A673 (cell line): Measurements from ENCODE around the gene PRAF2. TPM values are rescaled to one million over a fixed set of nuclear protein-coding genes. Genes with fewer than 3 reads are reported as not detected.

Experiments
- BruUV-seq: library from RNA; stranded (reverse); fragments of 400-500 nt; replicated peaks from 2 replicates; lab custom pipeline; 2021; lab: Mats Ljungman, UMichigan
- CTCF ChIA-PET: fragments of 300-600 bp; sonication (Branson Sonifier 250); formaldehyde crosslinking; loops from one replicate; lab custom pipeline; 2022; ENCODE audit warnings: antibody characterized with exemption; lab: Charles Lee
- POLR2A ChIA-PET: fragments of 300-600 bp; sonication (Branson Sonifier 250); formaldehyde crosslinking; loops from one replicate; lab custom pipeline; 2022; ENCODE audit warnings: antibody characterized with exemption; ENCODE audit not compliant: low non-redundant PET; lab: Charles Lee
- DNase-seq: peaks from one replicate; pipeline ENCODE4 v3.0.0-alpha.2; 2015; ENCODE audit warnings: low spot score
- H3K27ac ChIP-seq: fragments of 200-600 bp; sonication (generic); 2 replicates; pipeline ENCODE4 v1.5.1; 2016; ENCODE audit warnings: mixed run types, low read depth, mild to moderate bottlenecking, mixed read lengths, antibody characterized with exemption, low read length; ENCODE audit not compliant: poor library complexity, severe bottlenecking
- H3K27me3 ChIP-seq: fragments of 200-600 bp; sonication (generic); replicated peaks from 2 replicates; pipeline ENCODE4 v1.6.1; 2017; ENCODE audit warnings: mixed run types, low read depth, mild to moderate bottlenecking, mixed read lengths, antibody characterized with exemption, low read length; ENCODE audit not compliant: insufficient read depth, poor library complexity
- H3K36me3 ChIP-seq: fragments of 200-600 bp; sonication (generic); 2 replicates; pipeline ENCODE4 v1.6.1; 2016; ENCODE audit warnings: mixed run types, mild to moderate bottlenecking, mixed read lengths, antibody characterized with exemption, low read length; ENCODE audit not compliant: insufficient read depth, poor library complexity, severe bottlenecking
- H3K4me1 ChIP-seq: fragments of 200-600 bp; sonication (generic); 2 replicates; pipeline ENCODE4 v1.6.1; 2017; ENCODE audit warnings: mixed run types, mild to moderate bottlenecking, mixed read lengths, antibody characterized with exemption, low read length; ENCODE audit not compliant: insufficient read depth, poor library complexity, severe bottlenecking
- H3K4me3 ChIP-seq: fragments of 200-600 bp; sonication (generic); 2 replicates; pipeline ENCODE4 v1.5.1; 2016; ENCODE audit warnings: low read depth, mixed run types, mild to moderate bottlenecking, mixed read lengths, low read length; ENCODE audit not compliant: poor library complexity, severe bottlenecking
- H3K9me3 ChIP-seq: fragments of 200-600 bp; sonication (generic); 2 replicates; pipeline ENCODE4 v1.6.1; 2016; ENCODE audit warnings: mixed run types, low read depth, mild to moderate bottlenecking, mixed read lengths, antibody characterized with exemption, low read length; ENCODE audit not compliant: poor library complexity, severe bottlenecking
- EZH2 ChIP-seq: fragments of 200-600 bp; sonication (generic); IDR thresholded peaks from 2 replicates; pipeline ENCODE4 v1.6.1; 2017; ENCODE audit warnings: borderline replicate concordance, low read depth, mild to moderate bottlenecking, mixed read lengths, antibody characterized with exemption, low read length; ENCODE audit not compliant: poor library complexity, severe bottlenecking
- intact Hi-C: fragments of 100-400 bp; cut with micrococcal nuclease; formaldehyde crosslinking; loops from one replicate; pipeline ENCODE4 v1.10.0; 2022; ENCODE audit not compliant: unreplicated experiment
- total RNA-seq: library from RNA; stranded (reverse); gene quantifications from 2 replicates; pipeline ENCODE4 v1.2.3, GENCODE V29; 2021
- TF ChIP-seq, protein P1 (sequence below): fragments of 300-800, 200-600 bp; sonication (generic); conservative IDR thresholded peaks from 2 replicates; pipeline ENCODE4 v1.5.1; 2017; ENCODE audit warnings: low read depth, mild to moderate bottlenecking, antibody characterized with exemption, low read length, moderate library complexity, mixed read lengths

The PRAF2 gene
- total RNA-seq, 1 experiment from 2014 or later = 21.3 TPM

DNA sequence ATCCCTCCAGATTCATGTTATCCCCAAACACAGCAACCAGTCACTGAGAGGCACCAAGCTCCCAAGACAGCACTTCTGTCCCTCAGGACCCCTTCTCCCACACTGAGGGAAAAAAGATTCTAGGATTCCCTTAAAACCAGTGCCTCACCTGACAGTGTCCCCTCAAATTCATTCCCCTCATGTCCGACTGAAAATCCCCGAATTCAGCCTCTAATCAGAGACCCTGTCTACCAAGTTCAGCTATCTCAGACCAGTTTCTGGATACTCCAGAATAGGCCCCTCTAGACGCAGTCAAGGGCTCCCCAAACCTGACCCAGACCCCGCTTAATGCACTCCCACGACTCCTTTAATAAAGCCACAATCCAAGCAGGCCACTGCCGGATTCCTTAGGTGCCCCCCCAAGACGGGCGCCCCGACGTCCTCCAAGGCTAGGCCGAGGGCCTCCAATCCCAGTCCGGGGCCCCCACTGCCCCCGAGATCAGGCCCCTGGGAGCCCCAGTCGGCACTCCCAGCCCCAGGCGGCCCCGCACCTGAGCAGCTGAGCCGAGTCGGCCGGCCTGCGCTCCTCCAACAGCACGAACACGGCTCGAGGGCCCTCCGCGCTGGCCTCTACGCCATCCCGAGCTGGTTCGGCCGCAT lies 31.1 kb downstream of the PRAF2 start:
- no TSS peak for BruUV-seq
- peaks cover 17% of the 10 kb centered on the region for H3K36me3 ChIP-seq
- POLR2A ChIA-PET = no interaction called here
- H3K9me3 ChIP-seq = no peaks in the 10 kb centered on the region
- CTCF ChIA-PET = interaction anchor here (0.6 kb wide), 1 partner anchor 44 kb away, joined by 3 read pairs; no protein-coding TSS in a partner anchor
- TF ChIP-seq EZH2 = no peak
- TF ChIP-seq, protein P1, sequence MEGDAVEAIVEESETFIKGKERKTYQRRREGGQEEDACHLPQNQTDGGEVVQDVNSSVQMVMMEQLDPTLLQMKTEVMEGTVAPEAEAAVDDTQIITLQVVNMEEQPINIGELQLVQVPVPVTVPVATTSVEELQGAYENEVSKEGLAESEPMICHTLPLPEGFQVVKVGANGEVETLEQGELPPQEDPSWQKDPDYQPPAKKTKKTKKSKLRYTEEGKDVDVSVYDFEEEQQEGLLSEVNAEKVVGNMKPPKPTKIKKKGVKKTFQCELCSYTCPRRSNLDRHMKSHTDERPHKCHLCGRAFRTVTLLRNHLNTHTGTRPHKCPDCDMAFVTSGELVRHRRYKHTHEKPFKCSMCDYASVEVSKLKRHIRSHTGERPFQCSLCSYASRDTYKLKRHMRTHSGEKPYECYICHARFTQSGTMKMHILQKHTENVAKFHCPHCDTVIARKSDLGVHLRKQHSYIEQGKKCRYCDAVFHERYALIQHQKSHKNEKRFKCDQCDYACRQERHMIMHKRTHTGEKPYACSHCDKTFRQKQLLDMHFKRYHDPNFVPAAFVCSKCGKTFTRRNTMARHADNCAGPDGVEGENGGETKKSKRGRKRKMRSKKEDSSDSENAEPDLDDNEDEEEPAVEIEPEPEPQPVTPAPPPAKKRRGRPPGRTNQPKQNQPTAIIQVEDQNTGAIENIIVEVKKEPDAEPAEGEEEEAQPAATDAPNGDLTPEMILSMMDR = no peak
- peak overlapping the region; percentile 89 for H3K27ac ChIP-seq
- peak overlapping the region; percentile 87 for H3K4me3 ChIP-seq
- no peak for DNase-seq
- H3K27me3 ChIP-seq = no peaks in the 10 kb centered on the region
- peaks cover 17% of the 10 kb centered on the region for H3K4me1 ChIP-seq
- intact Hi-C loops = loop anchor here (1.0 kb wide), 1 partner anchor 125 kb away; no protein-coding TSS in a partner anchor

DNA sequence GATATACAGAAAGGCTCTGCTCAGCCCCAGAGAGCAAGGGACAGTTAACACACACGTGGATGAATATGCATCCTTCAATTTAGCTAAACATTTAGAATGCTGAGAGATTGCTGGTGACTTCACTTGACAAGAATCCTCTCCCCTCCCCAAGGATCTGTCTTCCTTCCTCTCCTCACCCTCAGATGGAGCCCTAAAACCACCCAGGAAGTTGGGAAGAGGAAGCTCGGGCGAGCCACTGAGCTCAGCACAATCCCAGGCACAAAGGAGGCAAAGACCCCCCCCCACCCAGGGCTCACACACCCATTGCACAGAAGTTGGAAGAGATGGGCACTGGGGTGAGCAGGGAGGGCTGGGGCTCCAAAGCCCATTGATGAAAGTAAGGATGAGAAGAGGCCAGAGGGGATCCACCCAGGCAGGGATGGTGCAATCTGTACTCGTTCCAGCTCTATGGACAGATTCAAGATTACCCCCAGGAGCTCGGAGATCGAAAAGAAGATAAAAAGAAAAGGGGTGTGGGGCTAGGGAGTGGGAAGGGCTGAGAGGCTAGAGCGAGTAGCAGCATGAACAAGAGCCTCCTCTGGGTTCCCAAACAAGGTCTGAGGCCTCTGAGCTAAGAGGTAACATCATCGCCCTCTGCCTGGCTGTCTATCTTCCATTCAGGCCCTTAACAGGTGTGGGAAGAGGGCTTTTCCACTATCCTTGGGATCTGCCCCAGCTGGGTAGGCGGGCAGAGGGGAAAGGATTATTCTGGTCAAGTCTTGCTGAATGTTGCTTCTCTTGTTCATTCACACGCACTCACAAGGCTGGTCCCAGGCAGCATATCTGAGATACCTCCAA lies 31.8 kb downstream of the PRAF2 start:
- Histone ChIP-seq H3K4me1 (peaks cover 17% of the 10 kb centered on the region), H3K27me3 (no peaks in the 10 kb centered on the region), H3K9me3 (no peaks in the 10 kb centered on the region), H3K36me3 (peaks cover 23% of the 10 kb centered on the region), H3K4me3 (peak overlapping the region; percentile 87), H3K27ac (peak overlapping the region; percentile 89)
- intact Hi-C loops = no loop called here
- BruUV-seq = TSS peak; percentile 58
- TF ChIP-seq, protein P1 = no peak
- no peak for TF ChIP-seq EZH2
- CTCF ChIA-PET = no interaction called here
- peak; percentile 35 for DNase-seq
- POLR2A ChIA-PET = no interaction called here

DNA sequence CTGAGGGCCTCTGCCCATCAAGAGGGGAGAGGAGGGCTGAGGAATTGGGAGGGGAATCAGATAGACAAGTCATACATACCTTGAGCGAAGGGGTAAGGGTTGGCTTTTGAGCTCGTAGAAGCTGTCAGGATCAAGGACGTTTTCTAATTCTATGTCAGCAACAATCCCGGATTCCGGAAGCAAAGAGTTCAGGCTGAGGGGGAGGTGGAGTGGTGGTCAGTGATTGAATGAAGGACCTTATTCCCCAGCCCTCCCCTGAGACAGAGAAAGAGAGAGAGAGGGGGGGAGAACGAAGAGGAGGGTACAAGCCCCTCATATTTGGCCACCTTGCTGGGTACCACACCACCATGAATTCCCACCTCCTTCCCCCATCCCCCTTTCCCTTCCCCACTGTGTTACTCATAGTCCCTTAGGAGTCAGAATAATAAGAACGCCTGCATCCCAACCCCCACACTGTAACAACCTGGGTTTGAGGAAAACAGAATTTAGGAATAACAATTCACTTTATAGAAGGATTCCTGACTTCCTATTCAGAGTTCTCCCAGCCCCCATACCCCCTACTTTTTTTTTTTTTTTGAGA lies 33.3 kb downstream of the PRAF2 start:
- peak; percentile 17 for DNase-seq
- ChIA-PET POLR2A (interaction anchor here (0.7 kb wide), 1 partner anchor 13 kb away, joined by 5 read pairs; no protein-coding TSS in a partner anchor), CTCF (interaction anchor here (1.1 kb wide), 1 partner anchor 392 kb away, joined by 10 read pairs; no protein-coding TSS in a partner anchor)
- BruUV-seq = TSS peak; percentile 80
- Histone ChIP-seq H3K9me3 (no peaks in the 10 kb centered on the region), H3K27me3 (no peaks in the 10 kb centered on the region), H3K27ac (peak overlapping the region; percentile 85), H3K4me1 (peaks cover 17% of the 10 kb centered on the region), H3K36me3 (peaks cover 30% of the 10 kb centered on the region), H3K4me3 (peak overlapping the region; percentile 32)
- TF ChIP-seq, protein P1 = no peak
- TF ChIP-seq EZH2 = no peak
- intact Hi-C loops = no loop called here
